Measurements from ENCODE around the gene MARCOL.
"Not testable (repeated sequence)": the region's sequence is repeated elsewhere in the genome, so short reads cannot be mapped to it uniquely, and the experiment has no call there.

The MARCOL gene

GRCh38 chr5:148268566-148268965, 30.2 kb downstream of the MARCOL start, which contains the start of gene SPINK13:
Gene SPINK13, plus strand, starts transcription at chr5:148268794. Its CDS starts 1,279 bp downstream, at chr5:148270073.
- no peak for DNase-seq

GRCh38 chr5:148275129-148275528, 36.8 kb downstream of the MARCOL start:
- DNase-seq, result not testable (repeated sequence)

- DNase-seq, result not testable (repeated sequence)
These were observed 42.6 kb downstream of the MARCOL start for GRCh38 chr5:148280893-148281292.

- not testable (repeated sequence) for DNase-seq
These were observed 43.0 kb downstream of the MARCOL start for GRCh38 chr5:148281336-148281735.

- DNase-seq, result peak; percentile 13
These were observed 52.2 kb downstream of the MARCOL start for GRCh38 chr5:148290271-148291195.

Data from NCI-H2227 treated with DMSO at 0.1 percent for 48 hours (cell line).